ENCODE data around the gene LGALS3BP. TPM values are rescaled to one million over a fixed set of nuclear protein-coding genes. Genes with fewer than 3 reads are reported as not detected.
"Not testable (repeated sequence)": the region's sequence is repeated elsewhere in the genome, so short reads cannot be mapped to it uniquely, and the experiment has no call there.

The LGALS3BP gene
- polyA plus RNA-seq (ENCODE audit: insufficient read depth in 1 of 5, insufficient read length in 5 of 5, low replicate concordance in 1 of 5) = 100 to 1,000 TPM; 124 to 224 (median 169) TPM
- long read RNA-seq, donor 1, transcript LGALS3BP-202 (5 exons, 936 nt) = minor isoform, 6 of 85 reads
- long read RNA-seq, donor 1, transcript LGALS3BP-201 (6 exons, 2,405 nt) = major isoform, 69 of 85 reads
- long read RNA-seq, donor 1, partial matches to known transcripts = 6 of 85 reads
- long read RNA-seq, donor 1, other reads (novel, unspliced or antisense) = 0 of 85 reads
- long read RNA-seq, donor 2, transcript LGALS3BP-201 (6 exons, 2,405 nt) = major isoform, 39 of 43 reads
- long read RNA-seq, donor 2, partial matches to known transcripts = 0 of 43 reads
- long read RNA-seq, donor 2, other reads (novel, unspliced or antisense) = 0 of 43 reads
- long read RNA-seq, donor 3, transcript LGALS3BP-202 (5 exons, 936 nt) = minor isoform, 7 of 60 reads
- long read RNA-seq, donor 3, transcript LGALS3BP-201 (6 exons, 2,405 nt) = major isoform, 44 of 60 reads
- long read RNA-seq, donor 3, partial matches to known transcripts = 5 of 60 reads
- long read RNA-seq, donor 3, other reads (novel, unspliced or antisense) = 0 of 60 reads
- long read RNA-seq, donor 4, transcript LGALS3BP-202 (5 exons, 936 nt) = minor isoform, 7 of 45 reads
- long read RNA-seq, donor 4, transcript LGALS3BP-201 (6 exons, 2,405 nt) = major isoform, 31 of 45 reads
- long read RNA-seq, donor 4, partial matches to known transcripts = 5 of 45 reads
- long read RNA-seq, donor 4, other reads (novel, unspliced or antisense) = 0 of 45 reads
- long read RNA-seq, donor 5, transcript LGALS3BP-201 (6 exons, 2,405 nt) = major isoform, 48 of 63 reads
- long read RNA-seq, donor 5, partial matches to known transcripts = 9 of 63 reads
- long read RNA-seq, donor 5, other reads (novel, unspliced or antisense) = 0 of 63 reads
- long read RNA-seq, donor 6, transcript LGALS3BP-201 (6 exons, 2,405 nt) = major isoform, 92 of 104 reads
- long read RNA-seq, donor 6, transcript LGALS3BP-202 (5 exons, 936 nt) = minor isoform, 10 of 104 reads
- long read RNA-seq, donor 6, partial matches to known transcripts = 0 of 104 reads
- long read RNA-seq, donor 6, other reads (novel, unspliced or antisense) = 0 of 104 reads
- long read RNA-seq, donor 7, transcript LGALS3BP-202 (5 exons, 936 nt) = minor isoform, 11 of 82 reads
- long read RNA-seq, donor 7, transcript LGALS3BP-201 (6 exons, 2,405 nt) = major isoform, 67 of 82 reads
- long read RNA-seq, donor 7, partial matches to known transcripts = 0 of 82 reads
- long read RNA-seq, donor 7, other reads (novel, unspliced or antisense) = 0 of 82 reads
- long read RNA-seq, donor 8, transcript LGALS3BP-201 (6 exons, 2,405 nt) = major isoform, 16 of 19 reads
- long read RNA-seq, donor 8, partial matches to known transcripts = 0 of 19 reads
- long read RNA-seq, donor 8, other reads (novel, unspliced or antisense) = 0 of 19 reads

DNA sequence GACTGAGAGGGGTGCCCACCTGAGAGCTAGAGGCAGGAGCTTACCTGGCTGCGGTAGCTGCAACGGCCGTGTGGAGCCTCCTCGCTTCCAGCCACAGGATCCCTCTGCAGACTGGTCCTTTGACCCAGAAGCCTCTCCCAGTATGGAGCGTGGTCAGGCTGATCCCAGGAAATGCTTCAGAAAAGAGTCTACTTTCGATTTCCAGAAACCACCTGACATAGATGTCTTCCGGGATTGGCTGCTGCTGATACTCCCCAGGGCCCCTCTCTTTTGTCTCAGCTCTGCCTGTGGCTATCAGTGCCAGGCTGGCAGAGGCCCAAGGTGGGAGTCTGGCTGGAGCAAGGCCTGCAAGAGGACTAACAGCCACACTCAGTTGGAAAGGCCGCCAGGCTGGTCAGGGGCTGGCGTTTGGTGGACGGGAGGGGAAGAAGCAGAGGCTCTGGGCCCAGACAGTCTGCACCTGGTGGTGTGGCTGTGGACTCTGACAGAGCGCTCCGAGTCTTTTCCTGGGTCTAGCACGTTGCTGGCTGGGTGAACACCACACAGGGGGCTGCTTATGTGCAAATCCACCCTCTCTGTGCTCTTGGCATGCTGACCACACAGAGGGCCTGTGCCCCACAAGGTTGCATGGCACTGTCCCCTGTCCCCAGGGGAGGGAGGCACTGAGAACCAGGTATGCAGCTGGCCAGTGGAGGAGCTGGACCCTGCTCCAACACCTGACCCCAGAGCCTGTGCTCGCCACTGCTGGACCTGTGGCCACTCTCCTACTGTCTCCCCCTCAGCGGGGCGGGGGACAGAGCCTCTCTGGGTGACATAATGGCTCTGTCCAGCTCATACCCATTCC, at the start of gene LGALS3BP:
Gene LGALS3BP (minus strand): TSS at position 144 of the 844 bp plus-strand sequence. CDS start 2,732 bp downstream, outside the sequence.
- peak; percentile 66 to 69 for DNase-seq

DNA sequence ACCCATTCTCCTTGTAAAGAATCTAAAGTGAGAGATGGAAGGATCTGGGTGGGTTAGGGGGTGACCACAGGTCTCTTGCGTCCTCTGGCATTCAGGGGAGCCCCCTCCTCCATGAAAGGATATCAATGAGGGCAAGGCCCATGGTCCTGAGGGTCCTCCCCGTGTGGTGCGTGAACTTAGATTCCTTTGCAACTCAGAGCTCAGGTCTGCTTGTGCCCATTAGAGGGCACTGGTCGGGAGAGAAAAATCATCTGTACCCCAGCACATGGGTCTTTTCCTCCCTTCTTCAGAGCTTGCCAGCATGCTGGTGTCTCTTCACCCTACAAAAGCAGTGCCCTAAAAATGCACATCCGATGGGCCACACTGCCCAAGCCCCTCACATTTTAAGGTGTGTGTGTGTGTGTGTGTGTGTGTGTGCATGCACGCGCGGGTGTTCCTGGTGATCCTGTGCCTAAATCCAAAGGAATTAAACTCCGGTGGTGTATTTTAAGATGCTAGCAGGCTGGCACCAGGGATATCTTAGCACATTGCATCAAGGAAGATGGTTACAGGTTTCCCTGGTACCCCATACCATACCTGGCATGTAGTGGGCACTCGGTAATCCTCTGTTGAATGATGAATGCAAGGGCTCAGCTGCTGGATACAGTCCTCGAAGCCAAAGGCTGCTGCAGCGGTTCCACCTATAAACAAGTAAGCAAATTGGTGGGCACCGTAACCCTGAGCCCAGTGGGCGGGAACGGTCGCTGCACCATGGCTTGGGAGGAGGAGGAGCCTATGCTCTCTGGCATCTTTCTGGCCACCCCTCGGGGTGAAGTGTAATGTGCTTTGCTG, 49.0 kb upstream of the LGALS3BP start:
- no peak for DNase-seq

- no peak for DNase-seq
These were observed 48.3 kb upstream of the LGALS3BP start for GRCh38 chr17:79027925-79028491.

- DNase-seq = no peak
These were observed 47.7 kb upstream of the LGALS3BP start for GRCh38 chr17:79027274-79027924.

GRCh38 chr17:79026376-79027273, 46.9 kb upstream of the LGALS3BP start:
- DNase-seq = no peak

GRCh38 chr17:79024901-79025737, 45.4 kb upstream of the LGALS3BP start:
- DNase-seq = no peak

DNA sequence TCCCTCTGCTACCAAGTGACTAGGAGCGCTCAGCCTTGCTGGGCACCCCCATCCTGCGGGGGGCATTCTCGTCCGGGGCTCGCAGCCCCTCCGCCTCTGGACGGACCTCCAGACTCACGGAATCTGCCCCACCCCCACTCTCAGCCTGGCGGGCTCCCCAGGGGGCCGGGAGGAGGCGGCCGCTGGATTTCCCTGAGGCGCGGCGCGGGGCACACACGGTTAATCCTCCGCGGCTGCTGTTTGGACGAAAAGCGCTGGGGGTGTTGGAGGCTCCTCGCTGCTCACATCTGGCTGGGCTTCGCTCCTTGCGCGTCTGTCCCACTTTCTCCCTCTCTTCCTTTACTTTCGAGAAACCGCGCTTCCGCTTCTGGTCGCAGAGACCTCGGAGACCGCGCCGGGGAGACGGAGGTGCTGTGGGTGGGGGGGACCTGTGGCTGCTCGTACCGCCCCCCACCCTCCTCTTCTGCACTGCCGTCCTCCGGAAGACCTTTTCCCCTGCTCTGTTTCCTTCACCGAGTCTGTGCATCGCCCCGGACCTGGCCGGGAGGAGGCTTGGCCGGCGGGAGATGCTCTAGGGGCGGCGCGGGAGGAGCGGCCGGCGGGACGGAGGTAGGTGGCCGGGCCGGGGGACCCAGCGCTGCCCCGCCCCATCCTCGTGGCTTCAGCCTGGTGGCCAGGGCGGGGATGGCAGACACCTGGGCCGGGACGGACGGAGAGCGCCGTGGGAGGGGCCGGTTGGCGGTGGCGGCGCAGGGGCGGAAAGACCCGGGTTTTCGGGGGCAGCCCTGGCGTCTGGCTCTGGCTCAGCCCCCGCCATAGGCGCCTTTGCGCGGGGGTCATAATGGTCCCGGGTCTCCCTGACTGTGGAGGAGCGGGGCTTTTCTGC, 44.4 kb upstream of the LGALS3BP start, which contains the start of gene C1QTNF1:
Gene C1QTNF1 (plus strand): TSS at position 284 of the 886 bp plus-strand sequence. CDS start 19,800 bp downstream, outside the sequence.
- no peak for DNase-seq

DNA sequence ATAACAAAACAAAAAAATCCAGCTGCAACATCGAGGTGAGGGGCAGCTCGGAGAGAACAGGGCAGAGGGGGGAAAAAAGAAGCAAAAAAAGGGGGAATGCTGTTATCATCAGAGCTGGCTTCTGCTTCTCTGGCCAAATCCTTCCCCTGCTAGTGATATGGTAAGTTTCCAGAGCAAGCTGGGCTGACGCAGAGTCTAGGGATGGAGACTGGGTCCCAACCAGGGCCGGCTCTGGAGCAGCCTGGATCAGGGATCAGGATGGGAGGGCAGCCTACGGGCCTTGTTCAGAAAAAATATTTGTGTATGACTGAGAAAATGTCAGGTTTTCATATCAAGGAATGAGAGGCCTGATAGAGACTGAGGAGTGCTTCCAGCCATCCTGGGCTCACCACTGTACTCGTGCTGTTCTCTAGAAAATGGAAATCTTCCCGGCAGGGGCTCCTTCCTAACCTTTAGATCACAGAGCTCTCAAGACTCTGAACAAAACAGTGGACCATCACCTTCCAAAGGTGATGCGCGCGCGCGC, 43.5 kb upstream of the LGALS3BP start:
- DNase-seq = no peak

DNA sequence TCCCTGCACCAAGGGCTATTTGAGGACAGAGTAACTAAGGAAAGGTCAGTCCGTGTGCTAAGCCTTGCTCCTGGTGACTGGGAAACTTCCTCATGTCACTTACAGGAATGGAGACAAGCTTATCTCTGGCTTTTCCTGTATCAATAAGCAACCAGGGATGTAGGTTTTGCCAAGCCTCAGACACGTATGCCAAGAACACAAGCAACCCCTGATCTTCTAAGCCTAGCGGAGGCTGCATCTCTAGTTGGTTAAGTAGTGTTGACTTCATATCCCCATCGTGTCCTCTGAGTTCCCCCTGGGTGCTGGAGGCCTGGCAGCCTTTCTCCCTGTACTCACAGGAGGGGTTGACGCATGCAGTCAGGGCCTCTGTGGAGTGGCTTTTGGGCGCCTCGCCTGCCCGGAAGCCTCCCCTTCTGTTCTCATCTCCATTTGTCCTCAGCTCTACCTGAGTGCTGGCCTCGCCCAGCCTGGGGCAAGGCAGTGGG, 42.8 kb upstream of the LGALS3BP start:
- no peak for DNase-seq

GRCh38 chr17:79021929-79022328, 42.2 kb upstream of the LGALS3BP start:
- DNase-seq = not testable (repeated sequence)

- DNase-seq = no peak
These were observed 41.0 kb upstream of the LGALS3BP start for GRCh38 chr17:79020631-79021301.

GRCh38 chr17:79019632-79020584, 40.2 kb upstream of the LGALS3BP start:
- DNase-seq = no peak

DNA sequence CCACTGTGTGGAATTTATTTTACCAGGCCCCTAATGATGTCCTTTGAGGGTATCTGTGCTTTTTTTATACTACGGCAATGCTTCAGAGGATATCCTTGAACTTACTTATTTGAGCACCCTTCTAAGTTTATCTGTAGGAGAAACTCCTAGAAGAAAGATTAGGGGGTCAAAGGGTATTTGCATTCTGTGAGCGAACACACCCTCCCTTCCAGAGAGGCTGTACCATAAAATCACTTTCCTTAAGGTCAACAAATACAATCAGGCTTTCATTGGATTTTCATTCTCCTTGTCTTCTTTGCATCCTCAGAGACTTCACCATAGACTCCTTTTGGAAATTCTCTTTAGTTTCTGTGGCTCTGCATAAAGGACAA, 39.5 kb upstream of the LGALS3BP start:
- DNase-seq = no peak
